A549 (cell line): ENCODE results near the gene CENPX. TPM values are rescaled to one million over a fixed set of nuclear protein-coding genes. Genes with fewer than 3 reads are reported as not detected.

Experiments used
- ATAC-seq, 2 experiments: fragments of 200-7000 bp in 1 of 2; fragments of >200 bp in 1 of 2; cut with Nextera tagmentation in 1 of 2; cut with Tn5 transposase in 1 of 2; 3 replicates each; pipeline versions ENCODE4 v1.8.0 to v1.9.1; 2018 to 2020; ENCODE audit warnings: mild to moderate bottlenecking in 1 of 2, moderate library complexity in 1 of 2
- CTCF ChIA-PET: fragments of 300-600 bp; sonication (Branson Sonifier 250); formaldehyde crosslinking; extraction: SDS; loops from one replicate; lab custom pipeline; 2021; ENCODE audit warnings: antibody characterized with exemption, inconsistent platforms; lab: Yijun Ruan, JAX
- POLR2A ChIA-PET: fragments of 350-600 bp; formaldehyde crosslinking; extraction: SDS; loops from one replicate; lab custom pipeline; 2021; ENCODE audit warnings: antibody characterized with exemption, inconsistent platforms; lab: Yijun Ruan, JAX
- DNase-seq, 2 experiments: peaks; one replicate each; pipeline versions ENCODE4 v3.0.0 to v3.0.0-alpha.2; 2011 to 2016; ENCODE audit warnings: low read depth in 1 of 2, low spot score in 1 of 2
- FAIRE-seq: peaks from 2 replicates; lab custom pipeline; 2011; peaks lifted over from hg19 to GRCh38; lab: Jason Lieb, UNC
- H3K27ac ChIP-seq, 2 experiments: fragments of >200 bp; sonication (Bioruptor Twin); formaldehyde crosslinking; 3 replicates each; pipeline ENCODE4 v1.5.1; 2016 to 2017
- H3K4me1 ChIP-seq: fragments of >200 bp; sonication (Bioruptor Twin); formaldehyde crosslinking; 3 replicates; pipeline ENCODE4 v1.6.1; 2016
- H3K4me2 ChIP-seq: fragments of >200 bp; sonication (Bioruptor Twin); formaldehyde crosslinking; 3 replicates; pipeline ENCODE4 v1.6.1; 2016
- H3K4me3 ChIP-seq: fragments of >200 bp; sonication (Bioruptor Twin); formaldehyde crosslinking; 3 replicates; pipeline ENCODE4 v1.5.1; 2016
- H3K9me3 ChIP-seq: fragments of >200 bp; sonication (Bioruptor Twin); formaldehyde crosslinking; 3 replicates; pipeline ENCODE4 v1.6.1; 2016
- ATOH8 ChIP-seq: fragments of 250-450 bp; sonication (Bioruptor Pico); IDR thresholded peaks from 2 replicates; pipeline ENCODE4 v1.5.0; 2020; ENCODE audit warnings: low read depth, mild to moderate bottlenecking, moderate library complexity
- CHD2 ChIP-seq: fragments of 150-350 bp; IDR thresholded peaks from 2 replicates; pipeline ENCODE4 v1.6.1; 2014; ENCODE audit warnings: low read length; ENCODE audit not compliant: partially characterized antibody
- ESRRA ChIP-seq: fragments of 150-350 bp; IDR thresholded peaks from 2 replicates; pipeline ENCODE4 v1.6.1; 2014; ENCODE audit warnings: mild to moderate bottlenecking, low read length, borderline replicate concordance
- FOSL2 ChIP-seq, 2 experiments: fragments of 450-650 bp in 1 of 2; fragments of >200 bp in 1 of 2; sonication (Bioruptor Twin) in 1 of 2; formaldehyde crosslinking; IDR thresholded peaks; 2 replicates each; pipeline versions ENCODE4 v1.5.0 to v1.6.1; 2016 to 2020; ENCODE audit warnings: mild to moderate bottlenecking in 1 of 2, moderate library complexity in 1 of 2
- FOXS1 ChIP-seq: fragments of 250-450 bp; sonication (Bioruptor Pico); IDR thresholded peaks from 2 replicates; pipeline ENCODE4 v1.5.0; 2020; ENCODE audit warnings: mild to moderate bottlenecking, moderate library complexity
- GATA3 ChIP-seq: IDR thresholded peaks from 2 replicates; pipeline ENCODE4 v1.6.1; 2012; ENCODE audit warnings: borderline replicate concordance
- HOXA7 ChIP-seq: fragments of 250-450 bp; sonication (Bioruptor Pico); IDR thresholded peaks from 2 replicates; pipeline ENCODE4 v1.5.0; 2020; ENCODE audit warnings: mild to moderate bottlenecking, moderate library complexity
- HOXB5 ChIP-seq: fragments of 250-450 bp; sonication (Bioruptor Pico); IDR thresholded peaks from 2 replicates; pipeline ENCODE4 v1.5.0; 2020; ENCODE audit warnings: mild to moderate bottlenecking, moderate library complexity
- JUNB ChIP-seq: fragments of >200 bp; sonication (Bioruptor Twin); formaldehyde crosslinking; IDR thresholded peaks from 2 replicates; pipeline ENCODE4 v1.6.1; 2016
- NR3C1 ChIP-seq: fragments of >200 bp; sonication (Bioruptor Twin); formaldehyde crosslinking; IDR thresholded peaks from 3 replicates; pipeline ENCODE4 v1.6.1; 2017
- PBX3 ChIP-seq: IDR thresholded peaks from 2 replicates; pipeline ENCODE4 v1.6.1; 2012
- POLR2A ChIP-seq: IDR thresholded peaks from 2 replicates; pipeline ENCODE4 v1.6.1; 2012; ENCODE audit warnings: mild to moderate bottlenecking, low read length
- POLR2AphosphoS2 ChIP-seq: conservative IDR thresholded peaks from 2 replicates; pipeline ENCODE4 v1.6.1; 2012; ENCODE audit warnings: low read length, improper control_type of control experiment, inconsistent platforms
- RARB ChIP-seq: fragments of 250-450 bp; sonication (Bioruptor Pico); IDR thresholded peaks from 2 replicates; pipeline ENCODE4 v1.8.0; 2021; ENCODE audit warnings: mild to moderate bottlenecking, moderate library complexity
- SMC3 ChIP-seq: fragments of >200 bp; sonication (Bioruptor Twin); formaldehyde crosslinking; IDR thresholded peaks from 3 replicates; pipeline ENCODE4 v1.6.1; 2018; ENCODE audit warnings: inconsistent platforms
- TP53 ChIP-seq: fragments of 250-450 bp; sonication (Bioruptor Pico); IDR thresholded peaks from 2 replicates; pipeline ENCODE4 v1.5.0; 2021; ENCODE audit warnings: mild to moderate bottlenecking, moderate library complexity
- ZNF302 ChIP-seq: fragments of 250-450 bp; sonication (Bioruptor Pico); IDR thresholded peaks from 2 replicates; pipeline ENCODE4 v1.9.0; 2021; ENCODE audit warnings: inconsistent platforms, mild to moderate bottlenecking, moderate library complexity
- WGBS: methylation state at CpG from one replicate; pipeline ENCODE4 v1.1.6; 2017; ENCODE audit errors: missing lambda C conversion rate; 5-methylcytosine and 5-hydroxymethylcytosine counted together
- polyA plus RNA-seq, 4 experiments: library from polyadenylated mRNA; depleted of rRNA in 3 of 4; stranded (reverse); fragments of >200 nt; fragmentation: RNase III in 1 of 4; extraction: RNeasy Plus Mini Kit Qiagen cat#74134 plus additional on column Dnase treatment in 1 of 4; gene quantifications; 2 replicates in 3 of 4; 3 replicates in 1 of 4; pipeline ENCODE4 v1.2.3, GENCODE V29; 2011 to 2017
- TF ChIP-seq, protein P1 (sequence below): fragments of 200-600 bp; sonication (generic); IDR thresholded peaks from 2 replicates; pipeline ENCODE4 v1.6.1; 2016; ENCODE audit warnings: antibody characterized with exemption, mild to moderate bottlenecking, moderate library complexity
- TF ChIP-seq, protein P2 (sequence below): fragments of >200 bp; sonication (Bioruptor Twin); formaldehyde crosslinking; IDR thresholded peaks from 3 replicates; pipeline ENCODE4 v1.6.1; 2016
- TF ChIP-seq, protein P3 (sequence below): fragments of 250-450 bp; sonication (Bioruptor Pico); IDR thresholded peaks from 2 replicates; pipeline ENCODE4 v1.5.0; 2021; ENCODE audit warnings: mild to moderate bottlenecking, moderate library complexity, borderline replicate concordance
- TF ChIP-seq, protein P4 (sequence below): fragments of 450-650 bp; IDR thresholded peaks from 2 replicates; pipeline ENCODE4 v1.6.1; 2014; ENCODE audit warnings: antibody characterized with exemption
- TF ChIP-seq, protein P5 (sequence below): fragments of >200 bp; sonication (Bioruptor Twin); formaldehyde crosslinking; IDR thresholded peaks from 2 replicates; pipeline ENCODE4 v1.6.1; 2016
- TF ChIP-seq, protein P6 (sequence below): IDR thresholded peaks from 2 replicates; pipeline ENCODE4 v1.6.1; 2012

CENPX gene
- polyA plus RNA-seq, 2 of the 4 experiments (the other 2 are of a cell fraction) = 80.5 to 222 TPM

- no peak overlapping the region for H3K4me3 ChIP-seq
- no peak for FAIRE-seq
- peaks cover 10% of the 10 kb centered on the region; the same call in 2 of the 3 replicates for H3K4me1 ChIP-seq
- WGBS = 89% methylated on average over 17 of the region's 19 CpGs
- H3K4me2 ChIP-seq = no peak overlapping the region
- CTCF ChIA-PET = interaction anchor here (1.0 to 21.7 kb wide), 5 partner anchors 9 to 100 kb away, joined by 3 to 191 read pairs (median 4); partner anchors contain the start of genes DCXR and RAC3
- H3K27ac ChIP-seq = no peak overlapping the region
- POLR2A ChIA-PET = interaction anchor here (0.6 to 2.8 kb wide), 3 partner anchors 22 to 106 kb away, joined by 5 to 10 read pairs (median 7); partner anchors contain the start of genes DCXR and FASN
- no peak for DNase-seq
- no peaks in the 10 kb centered on the region for H3K9me3 ChIP-seq
- ATAC-seq = no peak
- TF ChIP-seq JUNB = no peak
- no peak for TF ChIP-seq FOSL2 (IDR thresholded peaks at IDR 0.05)
- no peak for TF ChIP-seq FOSL2 (CRISPR knock-in tag; IDR thresholded peaks at IDR 0.05)
- TF ChIP-seq, protein P1, sequence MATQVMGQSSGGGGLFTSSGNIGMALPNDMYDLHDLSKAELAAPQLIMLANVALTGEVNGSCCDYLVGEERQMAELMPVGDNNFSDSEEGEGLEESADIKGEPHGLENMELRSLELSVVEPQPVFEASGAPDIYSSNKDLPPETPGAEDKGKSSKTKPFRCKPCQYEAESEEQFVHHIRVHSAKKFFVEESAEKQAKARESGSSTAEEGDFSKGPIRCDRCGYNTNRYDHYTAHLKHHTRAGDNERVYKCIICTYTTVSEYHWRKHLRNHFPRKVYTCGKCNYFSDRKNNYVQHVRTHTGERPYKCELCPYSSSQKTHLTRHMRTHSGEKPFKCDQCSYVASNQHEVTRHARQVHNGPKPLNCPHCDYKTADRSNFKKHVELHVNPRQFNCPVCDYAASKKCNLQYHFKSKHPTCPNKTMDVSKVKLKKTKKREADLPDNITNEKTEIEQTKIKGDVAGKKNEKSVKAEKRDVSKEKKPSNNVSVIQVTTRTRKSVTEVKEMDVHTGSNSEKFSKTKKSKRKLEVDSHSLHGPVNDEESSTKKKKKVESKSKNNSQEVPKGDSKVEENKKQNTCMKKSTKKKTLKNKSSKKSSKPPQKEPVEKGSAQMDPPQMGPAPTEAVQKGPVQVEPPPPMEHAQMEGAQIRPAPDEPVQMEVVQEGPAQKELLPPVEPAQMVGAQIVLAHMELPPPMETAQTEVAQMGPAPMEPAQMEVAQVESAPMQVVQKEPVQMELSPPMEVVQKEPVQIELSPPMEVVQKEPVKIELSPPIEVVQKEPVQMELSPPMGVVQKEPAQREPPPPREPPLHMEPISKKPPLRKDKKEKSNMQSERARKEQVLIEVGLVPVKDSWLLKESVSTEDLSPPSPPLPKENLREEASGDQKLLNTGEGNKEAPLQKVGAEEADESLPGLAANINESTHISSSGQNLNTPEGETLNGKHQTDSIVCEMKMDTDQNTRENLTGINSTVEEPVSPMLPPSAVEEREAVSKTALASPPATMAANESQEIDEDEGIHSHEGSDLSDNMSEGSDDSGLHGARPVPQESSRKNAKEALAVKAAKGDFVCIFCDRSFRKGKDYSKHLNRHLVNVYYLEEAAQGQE = no peak
- TF ChIP-seq FOXS1 (CRISPR knock-in tag) = no peak
- no peak for TF ChIP-seq HOXB5 (CRISPR knock-in tag)
- no peak for TF ChIP-seq ATOH8 (CRISPR knock-in tag)
- no peak for TF ChIP-seq POLR2AphosphoS2
- TF ChIP-seq, protein P2, sequence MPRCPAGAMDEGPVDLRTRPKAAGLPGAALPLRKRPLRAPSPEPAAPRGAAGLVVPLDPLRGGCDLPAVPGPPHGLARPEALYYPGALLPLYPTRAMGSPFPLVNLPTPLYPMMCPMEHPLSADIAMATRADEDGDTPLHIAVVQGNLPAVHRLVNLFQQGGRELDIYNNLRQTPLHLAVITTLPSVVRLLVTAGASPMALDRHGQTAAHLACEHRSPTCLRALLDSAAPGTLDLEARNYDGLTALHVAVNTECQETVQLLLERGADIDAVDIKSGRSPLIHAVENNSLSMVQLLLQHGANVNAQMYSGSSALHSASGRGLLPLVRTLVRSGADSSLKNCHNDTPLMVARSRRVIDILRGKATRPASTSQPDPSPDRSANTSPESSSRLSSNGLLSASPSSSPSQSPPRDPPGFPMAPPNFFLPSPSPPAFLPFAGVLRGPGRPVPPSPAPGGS = no peak
- TF ChIP-seq, protein P3, sequence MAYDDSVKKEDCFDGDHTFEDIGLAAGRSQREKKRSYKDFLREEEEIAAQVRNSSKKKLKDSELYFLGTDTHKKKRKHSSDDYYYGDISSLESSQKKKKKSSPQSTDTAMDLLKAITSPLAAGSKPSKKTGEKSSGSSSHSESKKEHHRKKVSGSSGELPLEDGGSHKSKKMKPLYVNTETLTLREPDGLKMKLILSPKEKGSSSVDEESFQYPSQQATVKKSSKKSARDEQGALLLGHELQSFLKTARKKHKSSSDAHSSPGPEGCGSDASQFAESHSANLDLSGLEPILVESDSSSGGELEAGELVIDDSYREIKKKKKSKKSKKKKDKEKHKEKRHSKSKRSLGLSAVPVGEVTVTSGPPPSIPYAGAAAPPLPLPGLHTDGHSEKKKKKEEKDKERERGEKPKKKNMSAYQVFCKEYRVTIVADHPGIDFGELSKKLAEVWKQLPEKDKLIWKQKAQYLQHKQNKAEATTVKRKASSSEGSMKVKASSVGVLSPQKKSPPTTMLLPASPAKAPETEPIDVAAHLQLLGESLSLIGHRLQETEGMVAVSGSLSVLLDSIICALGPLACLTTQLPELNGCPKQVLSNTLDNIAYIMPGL (CRISPR knock-in tag) = no peak
- TF ChIP-seq GATA3 = no peak
- no peak; the same call in 1 of the 2 replicates for TF ChIP-seq PBX3
- TF ChIP-seq POLR2A = no peak
- no peak for TF ChIP-seq HOXA7 (CRISPR knock-in tag)
Measured at GRCh38 chr17:82059272-82060000, 36.8 kb upstream of the CENPX start.

GRCh38 chr17:82058855-82059249, 36.2 kb upstream of the CENPX start:
- Histone ChIP-seq H3K4me1 (peaks cover 4% of the 10 kb centered on the region; the same call in 1 of the 3 replicates), H3K9me3 (no peaks in the 10 kb centered on the region), H3K4me3 (no peak overlapping the region), H3K4me2 (no peak overlapping the region), H3K27ac (no peak overlapping the region)
- WGBS = 90% methylated on average over 10 of the region's 10 CpGs
- CTCF ChIA-PET = interaction anchor here (0.9 to 21.7 kb wide), 5 partner anchors 8 to 99 kb away, joined by 3 to 191 read pairs (median 3); partner anchors contain the start of genes DCXR and RAC3
- no peak for ATAC-seq
- POLR2A ChIA-PET = interaction anchor here (0.6 to 2.8 kb wide), 2 partner anchors 21 to 105 kb away, joined by 7 to 10 read pairs; partner anchors contain the start of gene DCXR
- no peak for DNase-seq
- no peak for FAIRE-seq
- TF ChIP-seq, protein P4, sequence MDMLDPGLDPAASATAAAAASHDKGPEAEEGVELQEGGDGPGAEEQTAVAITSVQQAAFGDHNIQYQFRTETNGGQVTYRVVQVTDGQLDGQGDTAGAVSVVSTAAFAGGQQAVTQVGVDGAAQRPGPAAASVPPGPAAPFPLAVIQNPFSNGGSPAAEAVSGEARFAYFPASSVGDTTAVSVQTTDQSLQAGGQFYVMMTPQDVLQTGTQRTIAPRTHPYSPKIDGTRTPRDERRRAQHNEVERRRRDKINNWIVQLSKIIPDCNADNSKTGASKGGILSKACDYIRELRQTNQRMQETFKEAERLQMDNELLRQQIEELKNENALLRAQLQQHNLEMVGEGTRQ = no peak
- TF ChIP-seq, protein P5, sequence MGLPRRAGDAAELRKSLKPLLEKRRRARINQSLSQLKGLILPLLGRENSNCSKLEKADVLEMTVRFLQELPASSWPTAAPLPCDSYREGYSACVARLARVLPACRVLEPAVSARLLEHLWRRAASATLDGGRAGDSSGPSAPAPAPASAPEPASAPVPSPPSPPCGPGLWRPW = no peak
- TF ChIP-seq RARB (CRISPR knock-in tag) (no peak), NR3C1 (no peak), JUNB (no peak), ESRRA (no peak), TP53 (CRISPR knock-in tag) (no peak), SMC3 (no peak), CHD2 (no peak), ZNF302 (CRISPR knock-in tag) (no peak)
- TF ChIP-seq, protein P3 (CRISPR knock-in tag) = no peak
- TF ChIP-seq, protein P6, sequence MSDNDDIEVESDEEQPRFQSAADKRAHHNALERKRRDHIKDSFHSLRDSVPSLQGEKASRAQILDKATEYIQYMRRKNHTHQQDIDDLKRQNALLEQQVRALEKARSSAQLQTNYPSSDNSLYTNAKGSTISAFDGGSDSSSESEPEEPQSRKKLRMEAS = no peak
